NK-92 treated with Interleukin-12 subunit alpha and Interleukin-12 subunit beta, amount 100 ng/mL, for 24 hours (cell line): ENCODE results near the gene A3GALT2.
A peak's percentile ranks its signal among the peaks of the same experiment; 100 is the strongest.
"Not testable (repeated sequence)": the region's sequence is repeated elsewhere in the genome, so short reads cannot be mapped to it uniquely, and the experiment has no call there.

ENCODE experiments used
- DNase-seq: peaks from one replicate; lab custom pipeline; 2025; lab: John Stamatoyannopoulos, UW

Gene A3GALT2

DNA sequence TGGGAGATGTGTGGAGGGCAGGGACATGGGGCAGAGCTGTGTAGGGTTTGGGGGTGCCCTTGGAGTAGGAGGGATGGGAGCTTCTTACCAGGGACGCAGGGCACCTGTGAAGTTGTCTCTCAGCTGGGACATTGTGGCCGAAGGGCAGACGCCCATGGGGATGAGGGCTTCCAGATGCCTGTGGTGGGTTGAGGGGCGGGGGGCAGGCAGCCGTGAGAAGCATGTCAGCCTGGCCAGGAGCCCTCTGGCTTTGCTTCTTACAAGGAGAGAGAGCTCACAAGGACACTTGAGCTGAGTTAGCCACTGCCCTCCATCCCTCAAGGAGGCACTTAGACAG is 8.5 kb downstream of the A3GALT2 start:
- DNase-seq = no peak

DNA sequence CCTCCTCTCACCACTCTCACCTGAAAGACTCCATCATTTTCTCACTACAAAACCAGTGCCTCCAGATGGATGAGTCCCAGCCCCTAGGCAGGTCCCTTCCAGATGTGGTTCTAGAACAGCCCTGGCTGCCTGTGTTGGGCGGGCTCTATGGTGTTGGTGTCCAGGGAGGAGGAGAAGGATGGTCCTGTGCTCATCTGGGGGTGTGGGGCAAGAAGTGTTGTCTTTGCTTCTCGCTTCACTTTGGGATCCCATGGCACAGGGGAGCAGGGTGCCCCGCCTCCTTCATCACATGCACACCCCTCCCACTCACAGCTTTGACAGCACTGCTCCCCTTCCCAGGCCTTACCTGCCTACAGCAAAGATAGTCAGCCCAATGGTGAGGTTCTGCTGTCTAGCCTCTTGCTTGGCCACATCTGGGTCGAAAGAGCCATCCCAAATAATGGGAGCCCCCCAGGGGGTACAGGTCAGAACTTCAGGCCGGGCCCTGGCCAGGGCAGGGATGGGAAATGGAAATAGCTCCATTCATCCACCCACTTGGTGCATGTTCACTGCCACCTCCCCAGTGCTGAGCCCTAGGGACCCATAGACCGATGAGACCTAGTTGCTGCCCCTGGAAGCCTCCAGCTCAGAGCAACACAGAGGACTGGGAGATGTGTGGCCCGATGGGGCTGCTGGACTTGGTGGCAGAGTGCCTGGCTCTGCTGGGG is 9.0 kb downstream of the A3GALT2 start:
- no peak for DNase-seq

DNA sequence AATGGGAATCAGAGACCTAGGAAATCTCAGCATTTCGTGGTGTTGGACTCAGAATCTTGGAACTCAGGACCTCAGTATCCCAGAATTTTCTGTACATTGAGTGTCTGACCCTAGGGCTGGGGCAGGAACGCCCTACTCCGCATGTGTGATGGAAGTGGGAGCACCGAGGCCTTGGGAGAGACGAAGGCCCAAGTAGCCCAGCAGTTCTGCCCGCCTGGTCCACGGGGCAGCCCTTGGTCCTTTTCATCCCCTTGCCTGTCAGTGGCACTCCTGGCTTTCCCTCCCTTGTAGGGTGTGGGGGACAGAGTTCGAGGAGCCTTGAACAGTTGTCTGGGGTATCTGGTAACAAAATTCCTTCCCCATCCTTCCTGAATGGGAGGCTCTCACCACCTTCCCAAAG is 10.2 kb downstream of the A3GALT2 start:
- DNase-seq = no peak

GRCh38 chr1:33309351-33309750 is 11.5 kb downstream of the A3GALT2 start:
- not testable (repeated sequence) for DNase-seq

DNA sequence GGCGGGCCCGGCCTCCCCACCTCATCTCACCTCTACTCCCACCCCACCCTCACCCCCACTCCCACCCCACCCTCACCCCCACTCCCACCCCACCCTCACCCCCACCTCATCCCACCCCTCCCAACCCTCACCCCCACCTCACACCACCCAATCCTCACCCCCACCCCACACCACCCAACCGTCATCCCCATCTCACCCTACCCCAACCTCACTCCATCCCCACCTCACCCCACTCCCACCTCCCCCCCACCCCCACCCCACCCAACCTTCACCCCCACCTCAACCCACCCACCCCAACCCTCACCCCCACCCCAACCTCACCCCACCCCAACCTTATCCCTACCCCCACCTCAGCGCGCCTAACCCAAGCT is 13.4 kb downstream of the A3GALT2 start:
- no peak for DNase-seq

DNA sequence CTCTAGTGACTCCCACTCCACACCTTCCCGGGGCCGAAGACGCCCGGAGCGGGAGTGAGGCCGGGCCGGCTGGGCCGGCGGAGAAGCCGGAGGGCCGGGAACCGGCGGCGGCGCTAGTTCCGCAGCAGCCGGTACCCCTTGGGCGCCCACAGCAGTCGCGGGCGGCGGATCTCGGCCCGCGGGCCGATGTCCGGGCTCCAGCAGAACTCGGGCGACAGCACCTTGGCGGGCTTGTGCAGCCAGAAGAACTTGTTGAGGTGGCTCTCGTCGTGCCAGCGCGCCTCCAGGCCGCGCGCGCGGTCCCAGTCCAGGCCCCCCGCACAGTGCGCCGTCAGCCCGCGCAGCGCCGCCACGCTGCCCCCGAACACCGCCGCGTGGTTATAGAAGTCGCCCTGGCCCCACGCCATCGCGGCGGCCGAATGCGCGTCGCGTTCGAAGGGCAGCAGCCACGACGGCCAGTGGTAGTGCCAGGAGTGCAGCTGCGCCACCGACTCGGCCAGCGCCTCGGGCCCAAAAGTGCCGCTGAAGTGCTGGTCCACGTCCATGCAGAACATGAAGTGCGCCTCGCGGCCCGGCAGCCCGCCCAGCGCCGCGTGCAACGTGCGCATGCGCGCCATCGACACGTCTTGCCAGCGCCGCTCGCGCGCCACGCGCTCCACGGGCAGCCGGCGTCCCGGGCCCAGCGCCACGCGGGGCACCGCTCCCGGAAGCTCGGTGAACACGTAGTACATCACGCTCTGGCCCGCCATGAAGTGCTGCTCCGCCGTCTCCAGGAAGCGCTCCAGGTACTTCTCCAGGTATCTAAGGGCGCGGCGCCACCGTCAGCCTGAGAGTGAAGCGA is 14.0 kb downstream of the A3GALT2 start:
- no peak for DNase-seq

- DNase-seq = no peak
These were observed 14.9 kb downstream of the A3GALT2 start for GRCh38 chr1:33305816-33306652.

DNA sequence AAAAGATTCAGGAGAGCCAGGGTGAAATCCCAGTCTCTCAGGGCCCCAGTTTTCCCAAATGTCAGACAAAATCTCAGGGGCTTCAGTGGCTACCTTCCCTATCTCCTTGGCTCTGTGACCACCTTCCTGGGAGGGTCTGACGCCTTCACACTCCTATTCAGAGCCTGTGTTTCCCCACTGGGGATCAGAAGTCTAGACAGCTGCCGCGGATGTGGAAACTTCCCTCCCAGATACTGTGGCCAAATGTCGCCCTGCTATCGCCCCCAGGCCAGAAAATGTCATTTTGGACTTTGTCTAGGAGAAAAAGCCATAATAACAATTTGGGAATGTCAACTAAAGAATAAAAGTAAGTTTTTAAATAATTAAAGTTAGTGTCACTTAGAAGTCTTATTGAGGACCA is 15.9 kb downstream of the A3GALT2 start:
- DNase-seq = no peak

DNA sequence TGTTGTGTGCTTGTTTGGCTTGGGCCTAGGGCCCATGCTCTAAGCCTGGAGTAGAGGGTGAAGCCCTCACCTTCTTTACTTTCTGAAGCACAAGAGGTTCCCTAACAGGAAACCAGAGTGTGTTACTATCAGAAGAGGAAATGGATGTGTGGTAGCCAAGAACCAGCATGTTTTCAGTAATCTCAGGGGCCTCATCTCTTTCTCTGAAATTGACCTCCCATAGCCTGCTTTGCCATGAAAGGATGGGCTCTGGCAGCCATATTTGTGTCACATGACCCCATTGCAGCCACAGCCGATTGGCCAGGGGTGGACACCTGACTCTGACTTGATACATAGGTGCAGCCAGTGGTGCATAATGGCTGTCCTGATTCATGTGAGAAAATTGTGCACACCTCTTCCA is 18.6 kb downstream of the A3GALT2 start:
- DNase-seq = no peak

DNA sequence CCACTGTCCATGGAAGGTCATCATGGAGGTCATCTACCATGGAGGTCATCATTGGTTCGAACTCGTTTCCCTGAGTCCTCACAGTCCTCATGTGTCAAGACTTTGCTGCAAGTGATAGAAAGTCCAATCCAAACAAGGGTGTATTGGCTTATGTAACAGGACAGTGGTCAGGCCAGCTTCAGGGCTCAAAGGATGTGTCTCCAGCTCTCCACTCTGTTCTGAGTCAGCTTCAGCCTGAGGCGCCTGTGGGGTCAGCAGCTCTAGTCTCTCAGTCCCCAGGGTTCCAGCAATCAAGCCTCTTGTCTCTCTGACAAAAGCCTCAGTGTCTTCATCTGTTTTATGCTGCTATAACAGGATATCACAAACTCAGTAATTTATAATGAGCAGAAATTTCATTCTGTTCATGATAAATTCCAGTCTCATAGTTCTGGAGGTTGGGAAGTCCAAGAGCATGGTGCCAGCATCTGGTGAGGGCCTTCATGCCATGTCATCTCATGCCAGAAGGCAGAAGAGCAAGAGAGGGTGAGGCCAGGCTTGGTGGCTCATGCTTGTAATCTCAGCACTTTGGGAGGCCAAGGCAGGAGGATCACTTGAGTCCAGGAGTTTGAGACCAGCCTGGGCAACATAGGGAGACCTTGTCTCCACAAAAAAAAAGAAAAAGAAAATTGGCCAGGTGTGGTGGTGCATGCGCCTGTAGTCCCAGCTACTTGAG is 19.5 kb downstream of the A3GALT2 start:
- no peak for DNase-seq

- no peak for DNase-seq
These were observed 20.2 kb downstream of the A3GALT2 start for GRCh38 chr1:33300673-33301072.

- no peak for DNase-seq
These were observed 21.3 kb downstream of the A3GALT2 start for GRCh38 chr1:33299461-33300155.

- DNase-seq = peak; percentile 36
These were observed 22.1 kb downstream of the A3GALT2 start for GRCh38 chr1:33298623-33299277.

GRCh38 chr1:33297911-33298622 is 22.8 kb downstream of the A3GALT2 start:
- DNase-seq = no peak

DNA sequence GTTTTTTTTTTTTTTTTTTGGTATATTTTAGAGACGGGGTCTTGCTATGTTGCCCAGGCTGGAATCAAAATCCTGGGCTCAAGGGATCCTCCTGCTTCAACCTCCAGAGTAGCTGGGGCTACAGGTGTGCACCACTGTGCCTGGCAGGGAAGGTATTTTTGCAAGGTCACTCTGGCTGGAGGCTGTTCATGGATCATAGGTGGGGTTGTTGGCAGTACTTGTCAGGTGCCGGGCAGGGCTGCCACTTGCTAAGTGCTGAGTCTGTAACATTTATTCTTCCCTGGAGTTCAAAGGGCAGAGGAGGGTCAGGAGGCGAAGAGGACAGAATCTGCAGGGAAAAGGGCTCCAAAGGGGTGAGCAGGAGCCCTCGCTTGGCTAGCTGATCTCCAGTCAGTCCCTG is 24.1 kb downstream of the A3GALT2 start:
- DNase-seq = no peak

DNA sequence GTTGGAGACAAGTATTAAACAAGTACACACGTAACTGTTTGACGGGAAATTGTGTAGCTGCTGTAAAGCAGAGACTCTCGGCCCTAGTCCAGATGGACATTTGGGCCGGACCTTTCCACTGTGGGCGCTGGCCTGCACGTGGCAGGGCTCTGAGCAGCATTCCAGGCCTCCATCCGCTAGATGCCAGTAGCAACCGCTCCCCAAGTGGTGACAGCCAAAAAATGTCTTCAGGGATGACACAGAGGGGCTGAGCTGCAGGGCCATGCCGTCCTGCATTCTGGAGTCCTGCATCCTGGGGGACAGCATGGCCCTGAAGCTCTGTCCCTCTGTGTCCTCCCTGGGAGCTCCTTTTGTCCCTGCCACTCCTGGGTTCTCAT is 24.8 kb downstream of the A3GALT2 start:
- DNase-seq = no peak

GRCh38 chr1:33295450-33296081 is 25.3 kb downstream of the A3GALT2 start:
- DNase-seq = peak; percentile 62

DNA sequence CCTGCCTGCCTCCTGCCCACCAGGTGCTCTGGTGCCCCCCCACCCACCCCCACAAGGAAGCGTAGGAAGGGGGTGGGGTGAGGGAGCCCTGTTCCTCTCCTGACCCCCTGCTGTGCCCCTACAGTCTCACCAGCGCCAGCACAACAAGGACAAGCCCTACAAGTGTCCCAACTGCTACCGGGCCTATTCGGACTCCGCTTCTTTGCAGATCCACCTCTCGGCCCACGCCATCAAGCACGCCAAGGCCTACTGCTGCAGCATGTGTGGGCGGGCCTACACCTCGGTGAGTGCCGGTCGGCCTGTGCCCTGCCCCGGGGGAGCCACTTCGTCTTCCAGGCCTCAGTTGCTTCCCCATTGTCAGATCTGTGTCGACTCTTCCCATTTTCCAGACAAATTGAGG is 25.9 kb downstream of the A3GALT2 start:
- no peak for DNase-seq

- DNase-seq = no peak
These were observed 26.6 kb downstream of the A3GALT2 start for GRCh38 chr1:33294071-33295010.
